Caki2 (cell line): ENCODE measurements around the gene IL10RA. TPM values are rescaled to one million over a fixed set of nuclear protein-coding genes. Genes with fewer than 3 reads are reported as not detected.
A peak's percentile ranks its signal among the peaks of the same experiment; 100 is the strongest.
"Not testable (repeated sequence)": the region's sequence is repeated elsewhere in the genome, so short reads cannot be mapped to it uniquely, and the experiment has no call there.

Experiments
- DNase-seq: peaks from one replicate; pipeline ENCODE4 v3.0.0-alpha.2; 2015; ENCODE audit warnings: low read depth
- in situ Hi-C: cut with HindIII; loops from 2 replicates; pipeline ENCODE4 v1.10.0; 2016; ENCODE audit warnings: low sequenced_read_pairs, low pct_unique_long_range_greater_than_20kb, mixed read lengths
- total RNA-seq: library from RNA; depleted of rRNA; stranded (reverse); fragments of >200 nt; shearing (Covaris generic); gene quantifications from 2 replicates; pipeline ENCODE4 v1.2.3, GENCODE V29; 2014; ENCODE audit warnings: low replicate concordance

IL10RA gene
- total RNA-seq, 1 experiment from 2014 or later = not detected

- in situ Hi-C loops = no loop called here
- no peak for DNase-seq
These were observed 26.6 kb upstream of the IL10RA start for GRCh38 chr11:117959438-117960149.

- DNase-seq = no peak
- in situ Hi-C loops = no loop called here
These were observed 25.8 kb upstream of the IL10RA start for GRCh38 chr11:117960406-117960805.

- in situ Hi-C loops = no loop called here
These were observed 24.3 kb upstream of the IL10RA start for GRCh38 chr11:117961896-117962295.

DNA sequence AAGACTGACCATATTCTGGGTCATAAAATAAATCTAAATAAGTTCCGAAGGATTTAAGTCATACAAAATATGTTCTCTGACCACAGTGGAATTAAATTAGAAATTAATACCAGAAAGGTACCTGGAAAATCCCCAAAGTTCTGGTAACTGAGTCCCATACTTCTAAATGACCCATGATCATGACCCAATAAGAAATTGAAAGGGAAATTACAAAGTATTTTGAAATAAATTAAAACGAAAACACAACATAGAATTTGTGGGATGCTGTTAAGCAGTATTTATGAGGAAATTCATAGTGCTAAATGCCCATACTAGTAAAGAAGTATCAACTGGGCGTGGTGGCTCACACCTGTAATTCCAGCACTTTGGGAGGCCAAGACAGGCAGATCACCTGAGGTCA, 23.4 kb upstream of the IL10RA start:
- no peak for DNase-seq
- in situ Hi-C loops = no loop called here

More at GRCh38 chr11:117961896-117962295, 24.3 kb upstream of the IL10RA start:
- DNase-seq = no peak

- in situ Hi-C loops = no loop called here
- no peak for DNase-seq
These were observed 19.3 kb upstream of the IL10RA start for GRCh38 chr11:117966908-117967307.

GRCh38 chr11:117969160-117969991, 16.8 kb upstream of the IL10RA start:
- in situ Hi-C loops = no loop called here
- DNase-seq = no peak

DNA sequence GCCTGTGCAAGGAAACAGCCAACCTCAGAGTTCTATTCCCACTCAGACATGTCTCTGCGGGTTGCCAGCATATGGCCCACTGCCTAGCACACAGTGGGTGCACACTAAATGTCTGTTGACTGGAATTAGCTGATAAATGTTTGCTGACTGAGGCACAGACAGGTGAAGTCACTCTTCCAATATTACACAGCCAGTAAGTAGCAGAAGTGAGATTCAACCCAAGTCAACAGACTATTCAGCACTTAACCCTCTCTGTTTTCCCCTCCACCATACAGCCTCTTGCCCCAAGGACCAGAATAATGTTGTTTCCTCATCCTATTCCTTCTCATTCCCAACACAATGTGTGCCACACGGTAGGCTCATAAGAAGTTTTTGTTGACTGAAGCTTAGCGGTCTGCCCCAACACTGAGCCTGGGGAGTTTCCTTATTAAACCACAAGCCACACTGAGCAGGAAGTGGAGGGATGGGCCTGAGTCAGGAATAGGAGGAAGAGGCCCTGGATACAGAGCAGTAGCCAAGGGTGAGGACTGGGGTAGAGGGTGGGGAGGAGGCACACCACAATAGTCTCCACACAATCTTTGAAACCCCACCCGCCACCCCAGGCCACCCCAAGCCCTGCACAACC, 15.7 kb upstream of the IL10RA start:
- DNase-seq = peak; percentile 1
- in situ Hi-C loops = no loop called here

DNA sequence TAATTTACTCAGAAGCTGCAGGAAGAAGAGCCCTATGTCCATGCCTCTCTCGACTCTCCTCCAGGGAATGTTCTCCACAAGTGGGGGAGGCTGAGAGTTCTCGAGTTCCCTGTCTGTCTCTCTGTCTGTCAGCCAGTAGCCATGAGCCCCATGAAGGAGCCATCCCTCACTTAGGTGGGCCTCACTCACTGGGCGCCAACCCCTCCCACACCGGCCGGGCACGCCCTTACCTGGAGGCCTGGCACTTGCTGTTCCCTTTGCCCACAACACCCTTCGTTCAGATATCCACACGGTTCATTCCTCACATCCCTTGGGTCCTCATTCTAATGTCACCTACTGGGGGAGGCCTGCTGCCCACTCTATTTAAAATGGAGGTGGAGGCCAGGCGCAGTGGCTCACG, 14.2 kb upstream of the IL10RA start:
- no peak for DNase-seq
- in situ Hi-C loops = no loop called here

- in situ Hi-C loops = no loop called here
- DNase-seq = no peak
These were observed 13.3 kb upstream of the IL10RA start for GRCh38 chr11:117972629-117973502.

- in situ Hi-C loops = no loop called here
- DNase-seq = no peak
These were observed 12.7 kb upstream of the IL10RA start for GRCh38 chr11:117973503-117973860.

GRCh38 chr11:117976445-117976844, 9.7 kb upstream of the IL10RA start:
- DNase-seq = no peak
- in situ Hi-C loops = no loop called here

GRCh38 chr11:117977029-117977428, 9.2 kb upstream of the IL10RA start:
- in situ Hi-C loops = no loop called here
- DNase-seq = no peak

GRCh38 chr11:117977612-117978264, 8.5 kb upstream of the IL10RA start:
- in situ Hi-C loops, DNase-seq: not testable (repeated sequence)

GRCh38 chr11:117978291-117978910, 7.8 kb upstream of the IL10RA start:
- in situ Hi-C loops = not testable (repeated sequence)

GRCh38 chr11:117978991-117979390, 7.2 kb upstream of the IL10RA start:
- no peak for DNase-seq
- in situ Hi-C loops = no loop called here

More at GRCh38 chr11:117978291-117978910, 7.8 kb upstream of the IL10RA start:
- not testable (repeated sequence) for DNase-seq

DNA sequence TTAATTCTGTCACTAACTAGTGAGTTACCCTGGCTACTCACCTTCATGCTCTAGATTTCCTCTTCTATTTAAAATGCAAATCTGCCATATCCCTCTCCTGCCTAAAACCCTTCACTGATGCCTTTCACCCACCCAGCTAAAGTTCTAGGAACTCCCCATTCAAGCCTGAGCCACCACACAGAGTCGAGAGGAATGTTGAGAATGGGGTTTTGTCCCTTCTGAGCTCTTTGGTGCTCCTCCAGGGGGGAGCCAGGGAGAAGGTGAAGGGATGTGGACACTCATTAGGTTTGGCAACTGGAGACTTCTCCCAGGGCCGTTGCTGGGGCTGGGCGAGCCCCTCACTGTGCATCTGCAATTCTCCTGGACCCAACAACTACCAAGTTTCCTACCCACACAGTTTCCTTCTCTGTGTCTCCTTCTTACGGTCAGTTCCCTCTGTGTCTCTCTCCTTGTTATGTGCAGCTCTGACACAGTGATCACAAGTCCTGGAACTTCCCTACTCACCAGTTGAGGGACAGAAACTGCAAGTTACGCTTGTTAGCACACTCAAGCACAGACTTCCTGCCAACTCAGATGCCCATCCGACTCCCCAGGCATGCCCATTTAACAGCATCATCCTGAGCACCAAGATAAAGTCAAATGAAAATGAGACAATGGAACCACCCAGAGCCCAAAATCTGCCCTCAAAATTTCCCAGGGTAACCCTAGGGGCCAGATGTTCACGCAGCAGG, 6.5 kb upstream of the IL10RA start:
- in situ Hi-C loops = no loop called here
- no peak for DNase-seq

GRCh38 chr11:117980280-117980679, 5.9 kb upstream of the IL10RA start:
- in situ Hi-C loops = no loop called here
- DNase-seq = no peak
